ENCODE measurements around the gene EYS.
A peak's percentile ranks its signal among the peaks of the same experiment; 100 is the strongest.

Gene EYS

DNA sequence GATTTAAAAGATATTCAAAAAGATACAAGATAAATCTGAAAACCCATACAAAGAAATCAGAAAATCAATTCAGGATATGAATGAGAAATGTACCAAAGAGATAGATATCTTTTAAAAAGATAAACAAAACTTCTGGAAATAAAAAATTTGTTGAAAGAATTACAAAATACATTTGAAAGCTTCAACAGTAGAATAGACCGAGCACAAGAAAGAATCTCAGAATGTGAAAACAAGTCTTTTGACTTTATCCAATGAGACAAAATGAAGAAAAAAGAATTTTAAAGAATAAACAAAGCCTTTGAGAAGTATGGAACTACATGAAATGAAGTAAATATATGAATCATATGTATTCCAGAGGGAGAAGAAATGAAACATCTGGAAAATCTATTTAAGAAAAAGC lies 1011.0 kb downstream of the EYS start:
- no peak for DNase-seq

DNA sequence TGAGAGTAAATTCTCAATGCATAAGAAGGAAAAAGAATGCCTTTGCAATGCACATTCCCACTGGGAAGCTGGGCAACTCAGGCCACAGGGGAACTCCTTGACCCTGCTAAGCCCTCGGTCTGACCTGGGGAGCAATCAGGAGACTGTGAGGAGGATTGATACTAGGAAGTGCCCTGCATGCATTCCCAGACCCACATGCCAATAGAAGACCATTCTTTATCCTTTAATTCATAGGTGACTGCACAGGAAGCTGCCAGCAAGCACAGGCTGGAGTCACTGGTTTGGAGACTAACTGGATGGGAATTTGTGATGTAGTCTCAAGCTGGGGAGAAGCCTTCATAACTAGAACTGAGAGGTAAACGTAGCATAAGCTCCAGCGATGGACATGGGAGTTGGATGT lies 1012.7 kb downstream of the EYS start:
- no peak for DNase-seq

DNA sequence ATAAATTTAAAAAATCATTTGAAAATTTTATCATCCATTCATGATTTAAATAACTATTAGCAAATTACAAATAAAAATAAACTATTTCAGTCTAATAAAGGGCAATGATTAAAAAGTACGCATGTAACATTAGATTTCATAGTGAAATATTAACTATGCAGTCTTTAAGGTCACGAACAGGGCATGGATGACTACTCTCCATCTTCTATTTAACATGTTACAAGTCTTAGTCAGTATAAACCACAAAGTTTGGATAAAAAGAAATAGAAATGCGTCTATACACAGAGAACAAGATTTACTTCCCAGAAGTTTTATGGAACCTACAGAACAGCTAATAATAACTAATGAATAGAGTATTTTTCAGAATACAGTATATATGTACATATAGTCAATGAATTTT lies 1016.0 kb downstream of the EYS start:
- no peak for DNase-seq

DNA sequence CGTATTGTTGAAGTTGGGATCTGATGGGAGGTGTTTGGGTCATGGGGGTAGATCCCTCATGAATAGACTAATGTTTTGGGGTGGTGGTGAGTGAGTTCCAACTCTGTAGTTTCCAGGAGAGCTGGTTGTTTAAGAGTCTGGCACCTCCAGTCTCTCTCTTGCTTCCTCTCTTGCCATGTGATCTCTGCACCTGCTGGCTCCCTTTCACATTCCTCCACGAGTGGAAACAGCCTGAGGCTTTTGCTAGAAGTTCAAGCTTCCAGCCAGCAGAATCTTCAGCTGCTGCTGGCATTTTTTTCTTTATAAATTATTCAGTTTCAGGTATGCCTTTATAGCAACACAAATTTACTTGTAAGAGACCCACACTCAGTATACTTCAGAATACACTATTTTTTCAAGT lies 1021.6 kb downstream of the EYS start:
- no peak for DNase-seq

DNA sequence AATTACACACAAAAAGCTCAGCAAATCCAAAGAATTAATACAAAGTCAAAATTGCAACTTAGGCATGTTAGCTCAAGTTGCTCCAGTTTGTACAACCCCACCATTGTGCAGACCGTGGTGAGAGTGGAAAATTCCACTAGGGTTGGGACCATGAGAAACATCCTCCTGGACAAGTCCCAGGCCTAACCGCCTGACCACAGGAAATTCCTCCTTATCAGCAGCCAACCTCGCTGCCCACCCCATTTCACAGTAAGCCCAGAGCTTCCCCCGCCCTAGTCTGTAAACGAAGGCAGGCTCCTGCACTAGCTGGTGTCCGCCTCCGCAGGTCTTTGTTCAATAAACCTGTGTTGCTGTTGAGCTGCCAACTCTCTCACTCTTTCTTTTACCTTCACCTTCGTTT lies 1023.3 kb downstream of the EYS start:
- peak; percentile 62 for DNase-seq

DNA sequence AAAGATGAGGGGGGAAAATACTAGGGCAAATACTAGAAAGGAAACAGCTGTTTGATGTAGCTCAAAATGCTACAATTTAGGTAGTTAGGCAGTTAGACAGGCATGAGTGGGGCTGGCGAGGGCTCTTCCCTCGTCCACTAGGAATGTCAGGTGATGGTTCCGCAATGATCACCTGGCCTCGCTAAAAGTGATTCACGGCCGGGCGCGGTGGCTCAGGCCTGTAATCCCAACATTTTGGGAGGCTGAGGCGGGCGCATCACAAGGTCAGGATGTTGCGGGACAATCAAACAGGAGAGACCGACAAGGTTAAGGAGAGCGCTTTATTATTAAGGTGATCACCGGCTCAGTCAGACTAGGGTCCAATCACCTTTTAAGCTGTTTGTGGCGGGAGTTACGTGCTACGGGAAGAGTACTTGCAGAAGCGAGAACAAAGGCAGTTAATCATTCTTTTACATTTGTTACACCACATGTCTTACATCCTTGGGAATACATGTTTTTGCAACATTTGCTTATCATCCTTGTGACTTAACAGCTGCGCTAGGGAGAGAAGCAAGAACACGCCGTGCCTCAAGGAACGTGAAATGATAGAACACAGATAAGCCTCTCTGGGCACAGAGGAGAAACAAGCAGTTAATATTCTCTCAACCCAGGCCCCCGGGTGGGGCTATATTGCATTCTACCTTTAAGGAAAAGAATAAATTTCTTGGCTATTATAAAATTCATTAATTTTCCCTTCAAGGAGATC lies 1025.4 kb downstream of the EYS start:
- DNase-seq, result no peak

DNA sequence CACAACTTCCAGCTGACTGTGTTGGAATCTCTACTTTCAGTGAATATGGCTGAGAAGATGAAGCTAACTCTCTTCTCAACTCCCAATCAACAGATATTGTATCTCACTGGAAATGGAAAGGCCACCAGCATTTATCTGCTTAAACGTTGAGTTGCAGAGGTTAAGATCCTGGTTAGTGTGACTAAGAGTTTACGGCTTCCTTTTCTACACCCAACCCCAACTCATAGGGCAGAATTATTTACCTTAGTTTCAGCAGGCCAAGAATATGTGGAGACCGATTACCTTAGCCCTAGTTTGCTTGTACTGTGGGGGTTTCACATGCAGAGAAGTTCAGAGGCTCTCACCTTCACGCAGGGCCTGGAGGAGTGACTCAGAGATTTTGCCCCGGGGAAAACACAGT lies 1026.6 kb downstream of the EYS start:
- peak; percentile 37 for DNase-seq

DNA sequence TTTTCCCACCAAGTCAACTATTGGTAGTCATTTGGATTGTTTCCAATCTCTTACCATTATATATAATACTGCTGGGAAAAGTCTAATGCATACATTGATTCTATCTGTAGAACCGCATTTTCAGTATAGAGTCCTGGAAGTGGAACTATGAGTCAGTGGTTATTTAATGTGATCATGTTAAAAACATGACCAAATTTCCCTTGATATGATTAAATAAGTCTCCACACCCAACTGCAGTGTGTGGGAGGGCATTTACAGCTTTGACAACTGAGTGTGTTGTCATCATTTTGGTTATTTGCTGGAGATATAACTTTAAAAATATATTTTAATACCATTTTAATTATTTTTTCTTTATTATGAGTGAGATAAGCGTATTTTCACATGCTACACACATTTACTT lies 1027.6 kb downstream of the EYS start:
- peak; percentile 9 for DNase-seq

DNA sequence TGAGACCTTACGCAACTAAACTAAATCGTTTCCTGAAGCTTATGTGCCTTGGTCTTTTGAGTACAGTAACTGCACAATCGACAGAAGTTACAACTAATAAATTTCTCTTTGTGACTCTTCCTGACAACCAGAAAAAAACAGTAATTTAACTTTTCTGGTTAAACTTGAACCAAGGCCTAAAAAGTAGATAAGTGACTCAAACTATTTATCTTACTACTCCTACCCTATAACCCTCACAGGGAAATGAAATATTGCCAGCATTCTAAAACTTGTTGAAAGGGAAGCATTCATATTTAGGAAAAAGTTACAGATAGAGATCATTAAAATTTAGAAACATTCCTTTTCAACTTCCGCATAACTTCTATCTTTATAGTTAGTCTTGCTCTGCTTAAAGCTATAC lies 1034.4 kb downstream of the EYS start:
- DNase-seq, result no peak

DNA sequence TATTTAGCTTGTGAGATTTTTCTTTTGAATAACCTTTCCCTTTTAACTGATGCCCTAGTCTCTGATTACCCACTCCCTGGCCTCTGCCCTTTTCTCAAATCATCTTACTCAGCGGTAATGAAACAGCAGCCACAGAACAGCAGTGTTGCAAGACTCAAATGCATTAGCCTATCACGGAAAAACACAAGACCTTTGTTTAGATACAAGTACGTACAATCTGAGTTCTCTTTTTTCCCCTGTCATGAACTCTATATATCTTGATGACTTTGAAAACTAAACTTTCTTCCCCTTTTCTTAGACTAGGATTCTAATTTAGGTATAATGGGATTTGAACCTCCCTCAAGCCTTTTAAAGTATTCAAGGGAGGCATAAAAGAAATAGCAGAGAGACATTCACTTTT lies 1034.9 kb downstream of the EYS start:
- DNase-seq, result peak; percentile 77

DNA sequence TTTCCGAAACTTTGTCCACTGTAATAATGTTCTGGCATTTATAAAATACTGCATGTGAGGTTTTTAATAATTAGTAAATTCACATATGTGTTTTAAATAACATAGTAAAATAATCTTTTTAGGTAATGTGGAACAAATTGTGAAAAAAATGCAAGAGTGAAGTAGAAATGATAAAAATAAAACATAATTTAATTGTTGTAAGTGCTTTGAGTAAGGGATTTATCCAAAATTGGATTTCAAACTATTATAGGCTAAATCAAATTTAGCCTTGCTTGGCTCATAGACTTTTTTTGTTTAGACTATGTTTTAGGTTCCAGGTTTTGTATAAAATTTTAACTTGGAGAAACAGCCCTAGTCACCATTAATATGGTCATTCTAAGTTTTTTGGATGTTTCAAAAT lies 1041.9 kb downstream of the EYS start:
- no peak for DNase-seq

DNA sequence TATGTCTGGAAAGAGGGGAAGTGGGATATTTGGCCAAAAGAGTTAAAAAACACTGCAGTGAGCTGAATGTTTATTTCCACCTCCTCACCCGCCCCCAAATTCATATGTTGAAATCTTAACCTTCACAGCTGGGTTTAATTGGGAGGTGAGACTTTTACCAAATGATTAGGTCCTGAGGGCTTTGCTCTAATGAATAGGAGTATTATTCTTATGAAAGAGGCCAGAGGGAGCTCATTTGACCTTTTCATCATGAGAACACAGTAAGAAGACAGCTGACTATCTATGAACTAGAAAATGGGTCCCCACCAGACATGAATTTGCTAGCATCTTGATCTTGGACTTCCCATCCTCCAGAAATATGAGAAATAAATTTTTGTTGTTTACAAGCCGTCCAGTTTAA lies 1042.5 kb downstream of the EYS start:
- no peak for DNase-seq

DNA sequence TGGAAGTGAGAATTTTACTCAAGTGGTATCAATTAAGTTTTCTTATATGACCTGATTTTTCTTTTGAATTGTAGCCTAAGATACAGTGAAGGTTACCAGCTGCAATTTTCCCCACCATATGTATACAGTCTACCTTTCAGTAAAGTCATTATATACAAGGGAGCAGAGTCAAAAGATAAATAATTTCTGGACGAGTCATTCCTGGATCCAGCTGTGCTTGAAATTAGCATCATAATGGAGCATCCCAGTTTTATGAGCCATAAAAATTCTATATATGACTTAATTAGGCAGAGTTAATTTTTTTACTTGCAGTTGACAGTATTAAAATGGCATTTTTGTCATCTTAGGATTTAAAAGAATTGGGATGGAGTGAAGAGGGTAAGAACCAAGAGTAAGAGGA lies 1063.0 kb downstream of the EYS start:
- no peak for DNase-seq

DNA sequence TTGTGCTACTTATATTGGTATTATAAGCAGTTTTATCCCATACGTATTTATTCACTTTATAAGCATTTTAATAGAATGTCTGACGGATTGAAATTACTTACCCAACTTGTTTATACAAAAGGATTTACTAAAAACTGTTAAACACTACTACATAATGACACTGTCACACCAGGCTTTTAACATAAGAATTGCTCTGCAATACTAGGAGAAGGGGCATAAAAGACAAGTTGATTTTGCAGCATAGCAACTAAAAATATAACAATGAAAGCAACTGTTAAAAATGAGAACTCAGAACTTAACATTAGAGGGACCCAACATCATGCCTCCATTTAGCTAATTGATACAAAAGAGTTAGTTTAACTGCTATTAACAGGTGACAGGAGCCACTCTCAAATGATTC lies 1076.1 kb downstream of the EYS start:
- no peak for DNase-seq

DNA sequence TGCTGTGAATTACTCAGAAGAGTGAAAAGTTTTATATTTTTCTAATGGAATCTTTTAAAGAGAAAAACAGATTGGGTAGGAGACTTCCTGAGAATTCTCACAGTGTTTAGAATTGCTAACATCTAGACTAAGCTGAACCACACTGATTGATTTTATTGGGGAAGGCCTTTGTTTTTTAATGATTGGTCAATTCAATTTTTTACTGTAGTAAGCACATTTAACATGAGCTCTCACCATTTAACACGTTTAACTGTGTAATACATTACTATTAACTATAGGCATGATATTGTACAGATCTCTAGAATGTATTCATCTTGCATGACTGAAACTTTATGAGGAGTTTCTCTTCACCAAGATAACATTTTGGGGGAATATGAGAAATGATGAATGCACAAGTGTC lies 1084.1 kb downstream of the EYS start:
- no peak for DNase-seq

DNA sequence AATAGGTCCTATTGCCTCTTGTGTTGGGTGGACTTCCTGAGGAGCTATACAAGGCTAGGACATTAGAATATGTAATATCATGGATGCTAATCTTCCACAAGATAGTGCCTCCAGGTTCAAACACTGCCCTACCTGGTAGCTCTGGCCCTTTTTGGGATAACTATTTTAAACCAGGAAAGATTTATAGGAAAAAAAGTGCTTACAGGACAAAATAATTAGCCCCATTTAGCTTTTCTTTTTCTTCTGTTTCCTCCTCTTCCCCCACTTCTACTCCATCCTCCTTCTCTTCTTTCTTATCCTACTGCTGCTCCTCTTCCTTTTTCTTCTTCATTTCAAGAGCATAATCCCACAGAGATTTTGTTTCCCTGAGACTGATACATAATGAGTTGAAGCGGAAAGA lies 1104.0 kb downstream of the EYS start:
- no peak for DNase-seq

DNA sequence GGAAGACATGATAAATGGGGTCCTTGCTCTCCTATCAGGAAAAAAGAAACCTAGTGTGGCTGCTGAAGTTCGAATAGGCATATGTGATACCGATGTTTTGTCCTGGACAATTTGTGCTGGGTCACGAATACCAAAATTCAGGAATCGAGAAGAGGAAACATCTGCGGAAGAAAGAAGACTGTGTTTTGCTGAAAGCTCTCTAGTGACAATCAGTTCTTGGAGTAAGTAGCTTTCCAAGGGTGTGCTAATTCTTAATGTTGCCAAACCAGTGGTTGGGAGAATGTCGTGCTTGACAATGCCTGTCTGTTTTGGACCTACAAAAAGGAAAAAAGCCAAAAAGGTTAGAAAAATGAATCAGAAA lies 1115.4 kb downstream of the EYS start:
- no peak for DNase-seq

DNA sequence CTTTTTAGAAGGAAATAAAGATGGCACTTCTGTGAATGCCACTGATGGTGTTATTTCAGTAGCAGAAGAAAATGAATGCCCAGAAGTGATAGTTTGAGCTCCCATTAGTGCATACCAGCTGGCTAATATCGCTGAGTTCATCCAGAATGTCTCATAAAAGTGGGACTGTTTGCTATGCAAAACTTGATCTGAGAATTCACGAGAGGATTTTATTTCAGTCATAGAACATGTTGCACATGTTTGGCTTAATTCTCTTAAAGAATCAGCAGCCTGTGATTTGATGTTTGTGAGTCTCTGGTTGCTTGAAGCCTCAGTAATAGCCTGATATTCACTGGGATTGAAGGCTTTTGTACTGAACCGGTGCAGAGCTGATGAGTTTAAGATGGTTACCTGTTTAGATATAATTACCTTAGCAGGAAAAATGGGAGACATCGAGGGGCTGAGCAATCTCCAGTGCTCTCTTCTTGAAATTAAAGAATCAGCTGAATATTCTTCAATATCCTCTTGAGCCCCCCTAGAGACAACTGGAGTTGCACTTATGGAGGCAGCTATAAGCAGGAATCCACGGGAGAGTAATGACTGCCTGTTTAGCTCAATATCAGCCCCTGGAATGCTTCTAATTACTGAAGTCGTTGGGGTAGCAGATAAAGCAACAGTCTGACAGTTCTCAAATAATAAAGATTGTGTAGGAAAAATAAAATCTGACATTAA lies 1115.9 kb downstream of the EYS start:
- no peak for DNase-seq

DNA sequence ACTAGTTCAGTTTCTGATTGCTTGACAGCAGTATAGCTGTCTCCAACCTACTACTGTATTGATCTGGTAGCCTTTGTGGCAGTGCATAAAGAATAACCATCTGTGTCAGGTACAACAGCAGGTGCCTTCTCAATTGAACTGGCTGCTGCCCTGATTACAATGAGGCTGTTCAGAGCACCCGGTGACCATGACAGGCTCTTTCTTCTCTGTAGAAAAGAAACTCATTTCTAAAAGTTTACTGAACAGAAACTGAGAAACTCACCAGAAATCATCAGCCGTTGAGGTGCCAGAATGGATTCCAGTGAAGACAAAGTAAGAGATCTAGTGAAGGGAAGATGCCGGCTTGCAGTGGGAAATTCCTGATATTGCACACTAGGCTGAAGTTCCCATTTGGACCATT lies 1117.1 kb downstream of the EYS start:
- DNase-seq, result no peak

DNA sequence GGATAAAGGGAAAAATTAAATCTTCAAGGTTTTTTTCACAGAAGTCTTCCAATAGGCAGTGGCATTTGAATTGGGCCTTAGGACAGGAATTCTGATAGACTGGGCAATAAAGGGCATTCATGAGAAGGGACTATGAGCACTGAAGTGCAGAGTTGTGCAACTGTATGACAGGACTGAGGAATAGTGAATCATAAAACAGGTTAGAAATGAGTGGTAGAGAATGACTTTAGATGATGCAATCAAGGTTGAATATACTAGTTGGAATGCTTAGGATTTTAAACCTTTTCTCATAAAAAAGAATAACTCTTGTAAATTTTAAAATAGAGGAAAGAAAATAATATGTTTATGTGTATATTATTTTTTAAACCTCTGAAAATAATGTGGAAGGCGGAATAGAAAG lies 1126.7 kb downstream of the EYS start:
- no peak for DNase-seq

DNA sequence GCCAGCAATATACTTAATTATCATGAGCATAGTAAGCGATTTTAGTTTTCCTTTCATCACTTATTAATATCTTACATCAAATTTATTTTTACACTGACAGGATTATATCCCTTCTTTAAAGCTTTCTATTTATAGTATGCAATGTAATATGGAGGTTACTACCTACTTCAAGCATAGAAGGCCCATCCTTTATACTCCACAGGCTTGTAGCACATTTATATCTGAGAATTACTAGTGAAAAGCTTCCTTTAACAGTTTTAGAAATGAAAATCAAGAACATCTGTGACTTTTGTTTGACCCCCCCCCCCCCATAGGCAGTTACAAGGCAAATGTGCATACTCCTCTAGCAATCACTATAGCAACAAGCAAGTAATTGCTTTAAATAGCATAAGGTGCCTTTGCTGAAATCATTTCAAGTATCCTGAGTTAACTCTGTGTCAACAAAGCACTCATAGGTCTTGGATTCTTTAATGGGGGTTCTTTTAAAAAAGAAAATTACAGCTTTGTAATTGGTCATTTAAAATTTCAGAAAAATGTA lies 1153.7 kb downstream of the EYS start:
- no peak for DNase-seq

DNA sequence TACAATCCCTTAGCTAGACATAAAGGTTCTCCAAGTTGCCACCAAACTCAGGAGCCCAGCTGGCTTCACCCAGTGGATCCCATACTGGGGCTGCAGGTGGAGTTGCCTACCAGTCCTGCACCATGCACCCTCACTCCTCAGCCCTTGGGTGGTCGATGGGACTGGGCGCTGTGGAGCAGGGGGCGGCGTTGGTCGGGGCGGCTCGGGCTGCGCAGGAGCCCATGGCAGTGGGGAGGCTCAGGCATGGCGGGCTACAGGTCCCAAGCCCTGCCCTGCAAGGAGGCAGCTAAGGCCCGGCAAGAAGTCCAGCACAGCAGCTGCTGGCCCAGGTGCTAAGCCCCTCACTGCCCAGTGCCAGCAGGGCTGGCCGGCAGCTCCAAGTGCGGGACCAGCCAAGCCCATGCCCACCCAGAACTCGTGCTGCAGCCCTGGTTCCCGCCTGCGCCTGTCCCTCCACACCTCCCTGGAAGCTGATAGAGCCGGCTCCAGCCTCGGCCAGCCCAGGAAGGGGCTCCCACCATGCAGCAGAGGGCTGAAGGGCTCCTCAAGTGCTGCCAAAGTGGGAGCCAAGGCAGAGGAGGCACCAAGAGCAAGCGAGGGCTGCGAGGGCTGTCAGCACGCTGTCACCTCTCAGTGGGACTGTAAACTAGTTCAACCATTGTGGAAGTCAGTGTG lies 1159.3 kb downstream of the EYS start:
- DNase-seq, result no peak

DNA sequence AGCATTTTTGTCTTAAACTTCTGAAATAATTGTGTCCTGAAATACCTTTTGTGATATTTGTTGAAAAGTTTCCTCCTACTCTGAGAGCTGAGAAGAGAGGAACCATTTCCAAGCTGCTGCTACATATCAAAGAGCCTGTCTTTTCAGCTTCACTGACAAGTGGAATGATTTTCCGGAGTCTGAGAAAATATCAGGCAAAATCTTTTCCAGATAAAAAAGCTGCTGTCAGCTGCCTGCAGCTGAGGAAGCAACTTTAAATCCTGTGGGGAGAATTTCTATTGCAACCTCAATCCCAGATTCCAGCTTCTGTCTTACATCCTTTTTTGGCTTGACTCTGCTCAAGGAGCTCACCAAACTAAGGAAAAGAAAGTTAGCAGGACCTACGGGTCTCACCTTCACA lies 1167.1 kb downstream of the EYS start:
- no peak for DNase-seq

DNA sequence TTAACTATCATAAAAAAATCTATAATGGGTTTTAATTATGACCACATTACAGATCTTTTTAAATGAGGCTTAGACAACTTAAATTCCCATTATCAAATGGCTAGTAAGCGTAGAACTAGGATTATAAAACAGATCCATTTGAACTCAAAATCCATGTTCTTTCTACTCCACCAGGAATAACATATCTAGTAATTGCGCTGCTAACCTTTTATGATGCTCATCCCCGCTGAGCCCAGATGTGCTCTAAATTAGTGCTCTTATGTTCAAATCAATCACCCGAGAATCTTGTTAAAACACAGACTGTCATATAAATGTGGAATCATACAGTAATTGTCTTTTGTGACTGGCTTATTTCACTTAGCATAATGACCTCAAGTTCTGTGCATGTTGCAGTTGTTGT lies 1168.3 kb downstream of the EYS start:
- no peak for DNase-seq

All from hematopoietic multipotent progenitor cell treated with erythropoietin and hydrocortisone succinate and interleukin-3 and kit ligand, for 4 days (in vitro differentiated cells).